Spleen (tissue), 11 donors: ENCODE data around the gene PIP4P1. TPM values are rescaled to one million over a fixed set of nuclear protein-coding genes. Genes with fewer than 3 reads are reported as not detected.
A peak's percentile ranks its signal among the peaks of the same experiment; 100 is the strongest.

Experiments
- DNase-seq: peaks from one replicate; pipeline ENCODE4 v3.0.0-alpha.2; 2020
- H3K27ac ChIP-seq, 8 donors: fragments of 200-600 bp; sonication (generic) in 7 of 8; 1 replicate in 4 of 8; 2 replicates in 4 of 8; pipeline versions ENCODE4 v1.5.0 to v1.8.0; 2016 to 2021; ENCODE audit warnings: inconsistent platforms in 4 of 8, mild to moderate bottlenecking in 4 of 8, moderate library complexity in 1 of 8
- H3K27me3 ChIP-seq, 7 donors: fragments of 200-600 bp; sonication (generic) in 6 of 7; replicated peaks in 1 of 7; 1 replicate in 4 of 7; 2 replicates in 3 of 7; pipeline versions ENCODE4 v1.5.0 to v1.8.0; 2016 to 2021; ENCODE audit warnings: inconsistent platforms in 3 of 7, mild to moderate bottlenecking in 1 of 7
- H3K36me3 ChIP-seq, 6 donors: fragments of 200-600 bp; sonication (generic) in 5 of 6; 1 replicate in 4 of 6; 2 replicates in 2 of 6; pipeline versions ENCODE4 v1.5.0 to v1.8.0; 2016 to 2021; ENCODE audit warnings: inconsistent platforms in 2 of 6
- H3K4me1 ChIP-seq, 6 donors: fragments of 200-600 bp; sonication (generic) in 5 of 6; 1 replicate in 3 of 6; 2 replicates in 3 of 6; pipeline versions ENCODE4 v1.5.0 to v1.8.0; 2016 to 2021; ENCODE audit warnings: inconsistent platforms in 3 of 6
- H3K4me3 ChIP-seq, 8 donors: fragments of 200-600 bp; sonication (generic) in 7 of 8; 1 replicate in 4 of 8; 2 replicates in 4 of 8; pipeline versions ENCODE4 v1.5.0 to v1.8.0; 2016 to 2021; ENCODE audit warnings: inconsistent platforms in 4 of 8, mild to moderate bottlenecking in 4 of 8, moderate library complexity in 2 of 8
- H3K9me3 ChIP-seq, 8 donors: fragments of 200-600 bp; sonication (generic) in 7 of 8; 1 replicate in 4 of 8; 2 replicates in 4 of 8; pipeline versions ENCODE4 v1.5.0 to v1.8.0; 2016 to 2021; ENCODE audit warnings: inconsistent platforms in 4 of 8
- CTCF ChIP-seq, 11 experiments: fragments of 200-600 bp in 7 of 11; fragments of 450-650 bp in 4 of 11; sonication (generic) in 4 of 11; IDR thresholded peaks in 8 of 11; conservative IDR thresholded peaks in 3 of 11; 1 replicate in 7 of 11; 2 replicates in 4 of 11; pipeline versions ENCODE4 v1.4.0 to v1.8.0; 2016 to 2021; ENCODE audit warnings: antibody characterized with exemption in 11 of 11, inconsistent platforms in 4 of 11, mild to moderate bottlenecking in 1 of 11
- POLR2A ChIP-seq, 3 donors: fragments of 450-650 bp; IDR thresholded peaks; one replicate each; pipeline ENCODE4 v1.5.1; 2017; ENCODE audit warnings: antibody characterized with exemption in 3 of 3, mild to moderate bottlenecking in 1 of 3
- POLR2AphosphoS5 ChIP-seq, 3 donors: sonication (generic); formaldehyde crosslinking; IDR thresholded peaks; one replicate each; pipeline ENCODE4 v1.5.1; 2017; ENCODE audit warnings: antibody characterized with exemption in 3 of 3
- WGBS, 5 donors: extraction: QIAGEN DNeasy Blood & Tissue Kit in 3 of 5; methylation state at CpG; one replicate each; pipeline versions ENCODE4 v1.1.5 to v1.1.7; 2013 to 2018; 5-methylcytosine and 5-hydroxymethylcytosine counted together
- intact Hi-C: fragments of 100-400 bp; cut with DNase I; formaldehyde crosslinking; loops from one replicate; pipeline ENCODE4 v1.15.0; 2023; ENCODE audit warnings: low total_unique reads
- polyA plus RNA-seq, 3 donors: library from polyadenylated mRNA; stranded (reverse); fragments of 200-250 nt; gene quantifications; one replicate each; pipeline ENCODE4 v1.2.1, GENCODE V29; 2013
- total RNA-seq, 7 donors: library from RNA; depleted of rRNA in 3 of 7; stranded (reverse); fragments of >200 nt in 3 of 7; fragmentation: NEBNext Ultra II Directional in 4 of 7; extraction: Animal tissue kit (Norgen Biotek cat#: 25700) in 4 of 7; gene quantifications; one replicate each; pipeline versions ENCODE4 v1.1.0 to v1.2.1, GENCODE V29; 2016 to 2021
- donor health status: healthy with polysubstance abuse.
- donor health status: DM: no; HTN: no; CAD: no; lungs with moderate emphysema.
- donor health status: DM: no; HTN: no; CAD: no.
- donor health status: Bipolar disorder and iron deficiency.
- donor health status: healthy.
- donor health status: DM: no; HTN: no; CAD: no.
- donor health status: DM: yes; HTN: yes; CAD: no.

The PIP4P1 gene
- total and polyA plus RNA-seq, 10 donors = 32.5 to 79.6 (median 39.5) TPM

- H3K4me3 ChIP-seq = peak overlapping the region in 1 of 8 donors; percentile 39
- H3K9me3 ChIP-seq = no peaks in the 10 kb centered on the region
- intact Hi-C loops = no loop called here
- H3K27ac ChIP-seq = peak overlapping the region in 5 of 8 donors; percentile 29 to 68 (median 53)
- no peak for TF ChIP-seq CTCF (IDR thresholded peaks at IDR 0.05 in 8 of 11, conservative IDR thresholded peaks at IDR 0.05 in 3 of 11)
- no peak for TF ChIP-seq POLR2A (IDR thresholded peaks at IDR 0.05)
- TF ChIP-seq POLR2AphosphoS5 (IDR thresholded peaks at IDR 0.05) = no peak
- H3K36me3 ChIP-seq = no peaks in the 10 kb centered on the region
- WGBS, 5 donors = 23 to 42% (median 32%) methylated on average over 6 of the region's 6 CpGs
- no peak for DNase-seq
- H3K4me1 ChIP-seq = peaks cover 22 to 86% (median 54%) of the 10 kb centered on the region in 6 donors
- H3K27me3 ChIP-seq = no peaks in the 10 kb centered on the region
Observed at GRCh38 chr14:20490563-20490962, 29.3 kb upstream of the PIP4P1 start.

- H3K9me3 ChIP-seq = no peaks in the 10 kb centered on the region
- intact Hi-C loops = no loop called here
- H3K4me1 ChIP-seq = peaks cover 22 to 77% (median 54%) of the 10 kb centered on the region in 6 donors
- H3K4me3 ChIP-seq = peak overlapping the region in 1 of 8 donors; percentile 39
- H3K36me3 ChIP-seq = no peaks in the 10 kb centered on the region
- no peaks in the 10 kb centered on the region for H3K27me3 ChIP-seq
- H3K27ac ChIP-seq = peak overlapping the region in 5 of 8 donors; percentile 29 to 68 (median 45)
- no peak for DNase-seq
- 36 to 49% (median 42%) methylated on average over 6 of the region's 6 CpGs for WGBS, 5 donors
- TF ChIP-seq CTCF (IDR thresholded peaks at IDR 0.05 in 8 of 11, conservative IDR thresholded peaks at IDR 0.05 in 3 of 11) = no peak
- no peak for TF ChIP-seq POLR2AphosphoS5 (IDR thresholded peaks at IDR 0.05)
- TF ChIP-seq POLR2A (IDR thresholded peaks at IDR 0.05) = no peak
Observed at GRCh38 chr14:20489093-20489994, 28.1 kb upstream of the PIP4P1 start.

- intact Hi-C loops = no loop called here
- Histone ChIP-seq H3K27me3 (no peaks in the 10 kb centered on the region), H3K36me3 (no peaks in the 10 kb centered on the region), H3K9me3 (no peaks in the 10 kb centered on the region), H3K27ac (peak overlapping the region in 1 of 8 donors; percentile 11), H3K4me3 (no peak overlapping the region), H3K4me1 (peaks cover 20 to 59% (median 43%) of the 10 kb centered on the region in 6 donors)
- TF ChIP-seq CTCF (IDR thresholded peaks at IDR 0.05 in 8 of 11, conservative IDR thresholded peaks at IDR 0.05 in 3 of 11) (no peak), POLR2AphosphoS5 (IDR thresholded peaks at IDR 0.05) (no peak), POLR2A (IDR thresholded peaks at IDR 0.05) (no peak)
- no peak for DNase-seq
Observed at GRCh38 chr14:20487396-20487725, 26.1 kb upstream of the PIP4P1 start.

GRCh38 chr14:20486684-20487395, 25.6 kb upstream of the PIP4P1 start:
- Histone ChIP-seq H3K27me3 (no peaks in the 10 kb centered on the region), H3K27ac (peak overlapping the region in 1 of 8 donors; percentile 11), H3K4me1 (peaks cover 16 to 54% (median 40%) of the 10 kb centered on the region in 6 donors), H3K9me3 (no peaks in the 10 kb centered on the region), H3K4me3 (no peak overlapping the region), H3K36me3 (no peaks in the 10 kb centered on the region)
- TF ChIP-seq POLR2A (IDR thresholded peaks at IDR 0.05) = no peak
- no peak for TF ChIP-seq CTCF (IDR thresholded peaks at IDR 0.05 in 8 of 11, conservative IDR thresholded peaks at IDR 0.05 in 3 of 11)
- TF ChIP-seq POLR2AphosphoS5 (IDR thresholded peaks at IDR 0.05) = no peak
- WGBS, 5 donors = 44 to 58% (median 49%) methylated on average over 8 of the region's 8 CpGs
- DNase-seq = no peak
- intact Hi-C loops = no loop called here
